Central memory CD4-positive, alpha-beta T cell (primary cell): ENCODE measurements around the gene CCDC158.
"Not testable (repeated sequence)": the region's sequence is repeated elsewhere in the genome, so short reads cannot be mapped to it uniquely, and the experiment has no call there.

Source experiments
- DNase-seq: peaks from one replicate; pipeline ENCODE4 v3.0.0; 2022

The CCDC158 gene

DNA sequence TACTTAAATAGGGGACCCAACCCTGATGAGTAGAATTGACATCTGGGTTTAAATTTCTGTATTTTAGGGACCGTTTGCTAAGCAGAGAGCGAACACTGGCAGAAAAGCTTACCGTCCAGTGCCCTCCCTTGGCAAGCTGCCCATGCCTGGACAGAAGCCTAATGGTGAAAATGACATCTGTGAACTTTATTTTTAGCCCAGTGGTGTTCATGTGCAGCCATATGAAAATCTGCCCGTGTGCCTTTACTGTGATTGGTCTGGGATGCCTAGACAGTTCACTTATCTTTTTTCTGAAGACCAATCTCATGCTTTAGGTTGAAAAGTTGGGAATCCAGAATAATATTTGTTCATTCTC lies 113.3 kb downstream of the CCDC158 start:
- DNase-seq, result no peak

DNA sequence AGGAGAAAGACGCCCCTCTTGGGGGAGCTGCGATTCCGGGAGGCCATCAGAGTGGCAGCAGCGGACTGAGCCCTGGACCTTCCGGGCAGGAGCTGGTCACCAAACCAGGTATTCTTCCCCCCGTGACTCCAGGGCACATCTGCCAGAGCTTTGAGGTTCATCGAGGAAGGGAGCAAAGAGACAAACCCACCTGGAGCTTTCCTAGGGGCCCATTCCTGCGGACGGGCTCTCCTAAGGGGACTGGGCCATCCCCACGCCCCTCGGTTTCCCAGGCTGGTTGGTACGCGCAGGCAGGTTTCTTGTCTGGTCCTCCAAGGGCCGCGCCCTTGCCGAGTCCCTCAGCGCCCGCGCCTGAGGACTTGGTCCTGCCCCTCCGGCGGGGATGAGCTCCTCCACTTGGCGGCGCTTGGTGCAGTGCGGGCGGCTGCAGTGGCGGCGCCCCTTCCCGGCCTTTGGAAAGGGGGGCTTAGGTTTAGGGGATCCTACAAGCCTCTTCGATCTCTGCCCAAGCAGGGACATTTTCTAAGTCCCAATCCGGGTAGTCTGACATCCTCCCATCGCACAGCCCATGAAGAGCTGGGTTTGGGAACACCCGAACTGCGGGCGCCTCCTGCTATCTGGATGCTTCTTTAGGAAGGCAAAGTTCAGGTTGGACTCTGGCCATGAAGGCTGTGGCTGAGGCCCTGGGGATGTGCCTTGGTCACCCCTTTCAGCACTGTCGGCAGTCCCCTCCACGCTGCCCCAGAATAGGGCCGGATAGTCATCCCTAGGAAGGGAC lies 113.9 kb downstream of the CCDC158 start:
- DNase-seq, result no peak

GRCh38 chr4:76305971-76306881 lies 114.7 kb downstream of the CCDC158 start, which contains the start of gene STBD1:
TSS of gene STBD1 (plus strand) at chr4:76306733. CDS start at chr4:76306770, 37 bp downstream.
- peak; percentile 25 for DNase-seq

- peak; percentile 21 for DNase-seq
These were observed 115.8 kb downstream of the CCDC158 start for GRCh38 chr4:76305033-76305687.

GRCh38 chr4:76302826-76303438 lies 118.0 kb downstream of the CCDC158 start:
- DNase-seq, result no peak

DNA sequence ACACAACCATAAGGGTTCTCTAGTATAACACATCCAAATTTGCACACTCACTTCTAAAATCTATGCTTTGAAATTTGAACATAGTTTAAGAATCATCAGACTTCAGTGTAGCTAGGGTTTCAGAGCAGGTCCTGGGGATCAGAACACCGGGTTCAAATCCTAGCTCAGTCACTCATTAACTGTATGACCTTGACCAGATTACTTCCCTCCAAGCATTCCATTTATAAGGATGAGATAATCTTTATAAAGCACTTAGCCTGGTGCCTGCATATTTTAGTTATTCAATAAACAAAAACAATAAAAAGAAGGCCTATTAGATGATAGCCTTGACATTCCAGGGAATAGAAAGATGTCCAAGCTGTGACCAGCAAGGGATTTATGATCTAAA lies 119.2 kb downstream of the CCDC158 start:
- DNase-seq, result no peak

DNA sequence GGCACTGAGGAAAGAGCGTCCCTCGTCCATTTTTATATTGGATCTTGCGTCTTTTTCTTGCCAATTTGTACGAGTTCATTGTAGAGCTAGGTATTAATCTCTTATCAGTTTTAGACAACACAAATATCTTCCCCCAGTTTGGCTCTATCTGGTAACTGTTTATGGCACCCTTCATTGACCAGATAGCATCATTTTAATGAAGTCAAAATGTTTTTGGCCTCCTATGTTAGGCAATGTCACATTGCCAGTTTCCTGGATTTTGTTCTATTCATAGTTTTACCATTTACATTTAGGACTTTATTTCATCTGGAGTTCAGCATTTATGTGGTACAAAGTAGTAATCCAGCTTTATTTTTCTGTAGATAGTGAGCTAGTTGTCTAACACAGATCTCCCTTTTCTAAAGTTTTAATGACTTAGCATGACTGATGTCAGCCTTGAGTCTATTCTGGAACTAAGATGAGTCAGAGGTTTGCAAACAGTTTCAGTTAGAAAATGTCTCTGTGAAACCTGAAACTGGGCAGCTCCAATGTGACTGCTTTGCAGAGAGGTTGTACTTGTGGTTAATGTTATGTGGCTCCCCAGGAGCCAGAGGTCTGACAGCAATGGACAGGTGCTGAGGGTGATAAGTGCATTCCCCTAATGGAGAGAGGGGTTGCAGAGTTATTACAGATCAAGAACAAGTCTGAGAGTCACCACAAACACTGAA lies 119.7 kb downstream of the CCDC158 start:
- no peak for DNase-seq

- DNase-seq, result no peak
These were observed 120.9 kb downstream of the CCDC158 start for GRCh38 chr4:76300012-76300411.

DNA sequence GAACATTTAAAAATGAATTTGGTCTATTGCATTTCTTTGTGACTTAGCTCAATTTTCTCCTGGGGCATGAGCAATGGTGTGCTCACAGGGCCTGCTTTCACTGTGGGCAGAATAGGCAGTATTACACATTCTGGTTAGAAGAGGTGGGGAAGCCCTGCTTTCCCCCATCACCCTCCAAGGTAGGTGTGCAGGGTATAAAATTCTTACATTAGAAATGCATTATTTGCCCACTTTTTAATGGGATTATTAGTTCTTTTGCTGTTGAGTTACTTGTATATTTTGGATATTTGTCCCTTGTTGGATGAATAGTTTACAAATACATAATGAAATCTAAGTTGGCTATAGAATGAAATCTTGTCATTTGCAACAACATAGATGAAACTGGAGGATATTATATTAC lies 122.7 kb downstream of the CCDC158 start:
- no peak for DNase-seq

DNA sequence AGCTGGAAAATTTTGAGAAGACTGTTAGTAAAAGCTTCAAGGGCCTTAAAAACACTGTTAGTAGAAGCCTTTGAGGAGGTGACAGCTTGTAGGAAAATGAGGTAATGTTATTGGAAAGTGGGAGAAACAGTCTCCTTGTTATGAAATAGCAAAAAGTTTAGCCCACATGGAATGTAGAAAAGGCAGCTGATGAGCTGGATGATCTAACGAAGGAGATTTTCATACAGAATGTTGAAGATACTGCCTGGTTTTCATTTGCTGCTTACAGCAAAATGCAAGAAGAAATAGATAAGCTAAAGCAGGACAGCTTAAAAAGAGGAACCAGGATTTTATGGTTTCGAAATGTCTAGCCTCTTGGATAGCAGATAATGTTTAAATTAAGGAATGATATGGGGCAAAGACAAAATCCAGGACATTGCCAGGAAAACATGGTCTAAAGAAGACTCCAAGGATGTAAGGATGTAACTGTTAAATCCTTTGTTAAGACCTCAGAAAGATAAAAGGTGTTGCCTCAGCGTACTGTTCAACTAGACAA lies 124.6 kb downstream of the CCDC158 start:
- no peak for DNase-seq

DNA sequence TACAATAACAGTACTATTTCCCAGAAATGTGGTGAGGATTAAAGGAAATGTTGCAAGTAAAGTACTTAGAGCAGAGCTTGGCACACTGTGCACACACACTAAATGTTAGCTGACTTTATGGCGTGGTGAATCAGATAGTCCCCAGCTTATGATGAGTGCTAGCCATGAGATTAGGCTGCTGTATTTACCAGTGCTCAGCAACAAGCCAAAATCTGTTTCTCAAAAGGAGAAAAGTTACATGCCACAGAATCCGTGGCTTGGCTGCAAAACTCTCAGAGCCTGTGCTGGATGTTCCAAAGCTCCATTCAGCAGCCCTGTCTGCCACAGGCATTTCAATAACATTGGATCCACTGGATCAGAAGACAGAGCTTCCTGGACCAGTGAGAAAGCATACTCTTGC lies 127.2 kb downstream of the CCDC158 start:
- DNase-seq, result no peak

- no peak for DNase-seq
These were observed 128.2 kb downstream of the CCDC158 start for GRCh38 chr4:76292730-76293129.

GRCh38 chr4:76287811-76288210 lies 133.1 kb downstream of the CCDC158 start:
- not testable (repeated sequence) for DNase-seq

DNA sequence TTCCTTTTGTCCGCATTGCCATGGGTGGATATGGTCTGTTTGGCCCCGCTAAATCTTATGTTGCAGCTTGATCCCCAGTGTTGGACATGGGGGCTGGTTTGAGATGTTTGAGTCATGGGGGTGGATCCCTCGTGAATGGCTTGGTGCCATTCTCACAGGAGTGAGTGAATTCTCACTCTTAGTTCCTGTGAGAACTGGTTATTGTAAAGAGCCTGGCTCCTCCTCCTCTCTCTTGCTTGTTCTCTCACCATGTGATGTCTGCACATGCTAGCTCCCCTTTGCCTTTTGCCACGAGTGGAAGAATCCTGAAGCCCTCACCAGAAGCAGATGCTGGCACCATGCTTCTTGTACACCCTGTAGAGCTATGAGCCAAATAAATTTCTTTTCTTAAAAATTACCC lies 137.0 kb downstream of the CCDC158 start:
- no peak for DNase-seq

DNA sequence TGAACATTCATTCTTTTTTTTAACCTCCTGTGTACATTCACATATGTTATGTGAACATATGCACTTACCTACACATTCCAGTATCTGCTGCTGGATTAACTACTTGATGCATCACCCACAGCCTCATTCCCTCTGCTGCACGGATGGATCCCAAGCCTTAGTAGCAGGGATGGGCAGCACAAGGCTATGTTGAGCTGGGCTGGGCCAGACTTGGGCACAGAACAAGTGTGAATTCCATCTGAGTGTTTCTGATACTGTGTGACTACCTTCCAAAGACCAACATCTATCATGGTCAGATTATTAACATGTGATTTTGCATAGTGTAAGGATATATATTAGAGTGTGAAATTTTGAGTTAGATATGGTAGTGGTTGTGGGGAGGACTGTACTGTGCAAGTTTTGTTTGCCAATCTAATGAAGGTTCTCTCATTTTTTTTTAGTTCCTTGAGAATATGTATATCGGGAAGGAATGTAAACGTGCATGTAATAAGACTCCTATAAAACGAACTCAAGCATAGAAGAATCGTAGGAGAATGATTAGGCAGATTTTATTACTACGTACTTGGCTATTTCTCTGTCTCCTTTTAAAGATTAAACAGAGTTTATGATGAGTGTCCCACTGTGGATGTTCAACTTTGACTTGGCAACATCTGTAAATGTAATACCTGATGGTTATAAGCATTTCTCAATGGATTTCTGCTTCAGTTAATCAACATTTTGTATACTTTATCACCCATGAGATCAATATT lies 137.8 kb downstream of the CCDC158 start:
- DNase-seq, result no peak

DNA sequence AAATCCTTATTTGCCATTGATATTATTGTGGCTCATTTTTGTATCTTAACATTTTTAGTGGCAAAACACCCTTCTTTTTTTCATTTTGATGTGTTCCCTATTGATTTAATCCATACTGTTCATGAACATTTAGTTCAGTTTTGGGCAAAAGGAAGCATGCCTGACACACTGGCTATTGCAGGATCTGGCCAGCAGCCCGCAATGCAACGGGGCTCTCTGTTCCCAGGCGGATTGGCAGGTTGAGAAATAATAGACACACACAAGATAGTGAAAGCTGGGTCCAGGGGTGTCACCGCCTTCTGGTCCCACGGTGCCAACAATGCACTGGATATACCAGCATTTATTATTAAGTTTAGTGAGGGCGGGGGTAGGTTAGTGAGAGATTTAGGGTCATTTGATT lies 139.3 kb downstream of the CCDC158 start:
- DNase-seq, result not testable (repeated sequence)

GRCh38 chr4:76280488-76281441 lies 140.2 kb downstream of the CCDC158 start:
- DNase-seq, result no peak

DNA sequence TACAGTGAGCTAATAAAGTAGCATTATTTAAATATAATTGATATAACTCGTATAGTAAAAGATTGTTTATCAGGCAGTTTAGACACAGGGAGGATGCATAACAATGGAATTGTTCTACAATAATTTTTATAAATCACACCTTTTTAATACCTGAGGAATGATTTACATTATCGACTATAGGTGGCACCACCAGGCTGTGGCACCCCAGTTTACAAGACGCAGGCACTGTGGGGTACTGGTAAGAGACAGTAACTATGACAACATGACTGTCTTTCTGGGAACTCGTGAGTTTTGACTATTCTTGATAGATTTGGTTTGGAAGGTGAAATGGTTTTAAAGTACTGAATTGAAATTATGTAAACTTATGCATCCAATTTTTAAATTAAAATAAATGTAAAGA lies 141.5 kb downstream of the CCDC158 start:
- DNase-seq, result no peak

- no peak for DNase-seq
These were observed 142.4 kb downstream of the CCDC158 start for GRCh38 chr4:76278583-76278982.

DNA sequence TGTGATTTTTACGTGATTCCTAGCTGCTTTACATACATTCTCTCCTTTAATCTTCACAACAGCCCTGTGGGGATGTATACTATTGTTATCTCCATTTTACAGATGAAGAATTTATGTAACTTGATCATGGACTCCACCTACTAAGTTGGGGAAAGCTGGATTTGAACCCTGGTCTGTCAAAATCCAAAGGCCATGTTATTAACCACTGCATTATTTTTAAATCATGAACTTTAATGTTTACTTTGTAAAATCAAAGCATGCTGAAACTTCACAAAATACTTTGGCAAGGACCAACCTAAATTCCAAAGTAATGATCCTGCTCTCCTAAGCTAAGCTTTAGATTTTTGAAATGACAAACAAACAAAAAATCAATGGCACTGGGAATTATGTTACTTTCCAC lies 143.3 kb downstream of the CCDC158 start:
- no peak for DNase-seq
